K562 (cell line): ENCODE measurements around the gene CRELD2. TPM values are rescaled to one million over a fixed set of nuclear protein-coding genes. Genes with fewer than 3 reads are reported as not detected.
A peak's percentile ranks its signal among the peaks of the same experiment; 100 is the strongest.

Experiments
- ATAC-seq: fragments of 200-7000 bp; cut with Tn5 transposase; 3 replicates; pipeline ENCODE4 v1.9.1; 2020; ENCODE audit warnings: moderate library complexity
- BruUV-seq: library from RNA; stranded (reverse); fragments of 400-500 nt; replicated peaks from 2 replicates; lab custom pipeline; 2021; lab: Mats Ljungman, UMichigan
- CTCF ChIA-PET: fragments of 300-600 bp; formaldehyde crosslinking; extraction: SDS; loops from one replicate; lab custom pipeline; 2021; ENCODE audit warnings: low intra/inter-chr PET ratio; lab: Yijun Ruan, JAX
- POLR2A ChIA-PET: fragments of 300-600, 350-650 bp; sonication (Branson Sonifier 250); formaldehyde crosslinking; extraction: SDS; loops from one replicate; lab custom pipeline; 2021; ENCODE audit warnings: antibody characterized with exemption, inconsistent platforms; lab: Yijun Ruan, JAX
- DNase-seq, 4 experiments: peaks; one replicate each; pipeline versions ENCODE4 v3.0.0 to v3.0.0-alpha.2; 2011 to 2018; ENCODE audit warnings: low spot score in 3 of 4, mixed read lengths in 3 of 4; ENCODE audit errors: extremely low read depth in 1 of 4
- FAIRE-seq: peaks from 2 replicates; lab custom pipeline; 2011; peaks lifted over from hg19 to GRCh38; lab: Jason Lieb, UNC
- H2AFZ ChIP-seq: 2 replicates; pipeline ENCODE4 v1.6.0; 2011; ENCODE audit warnings: low read depth, low read length, control low read depth, inconsistent platforms
- H3K27ac ChIP-seq: fragments of 200-600 bp; 3 replicates; pipeline ENCODE4 v1.8.0; 2011; ENCODE audit warnings: low read depth, mild to moderate bottlenecking, control low read depth, inconsistent platforms, low read length, moderate library complexity, mixed read lengths; ENCODE audit errors: extremely low read depth
- H3K27me3 ChIP-seq, 2 experiments: fragments of 300-600 bp in 1 of 2; 2 replicates in 1 of 2; 3 replicates in 1 of 2; pipeline versions ENCODE4 v1.6.0 to v1.8.0; 2011; ENCODE audit warnings: inconsistent platforms in 2 of 2, low read length in 2 of 2, mild to moderate bottlenecking in 1 of 2, mixed read lengths in 1 of 2, moderate library complexity in 1 of 2; ENCODE audit not compliant: control insufficient read depth in 2 of 2, insufficient read depth in 2 of 2
- H3K36me3 ChIP-seq: fragments of 300-600 bp; 3 replicates; pipeline ENCODE4 v1.8.0; 2011; ENCODE audit warnings: mild to moderate bottlenecking, low read length, inconsistent platforms; ENCODE audit not compliant: control insufficient read depth, insufficient read depth
- H3K4me1 ChIP-seq, 2 experiments: fragments of 200-600 bp in 1 of 2; replicated peaks in 1 of 2; 2 replicates in 1 of 2; 3 replicates in 1 of 2; pipeline versions ENCODE4 v1.5.1 to v1.8.0; 2011; ENCODE audit warnings: inconsistent platforms in 2 of 2, low read length in 2 of 2, mild to moderate bottlenecking in 1 of 2, mixed read lengths in 1 of 2, moderate library complexity in 1 of 2; ENCODE audit not compliant: control insufficient read depth in 2 of 2, insufficient read depth in 2 of 2
- H3K4me2 ChIP-seq: 2 replicates; pipeline ENCODE4 v1.6.1; 2011; ENCODE audit warnings: low read length, control low read depth, inconsistent platforms, mixed read lengths; ENCODE audit not compliant: insufficient read depth
- H3K4me3 ChIP-seq: fragments of 200-600 bp; sonication (generic), shearing (Covaris generic); 2 replicates; pipeline ENCODE4 v1.5.1; 2016; ENCODE audit warnings: control low read depth, inconsistent platforms
- H3K79me2 ChIP-seq: fragments of 200-600 bp; 3 replicates; pipeline ENCODE4 v1.8.0; 2011; ENCODE audit warnings: low read length, inconsistent platforms; ENCODE audit not compliant: control insufficient read depth, insufficient read depth
- H3K9ac ChIP-seq, 2 experiments: 2 replicates each; pipeline versions ENCODE4 v1.6.0 to v1.6.1; 2011; ENCODE audit warnings: low read depth in 2 of 2, low read length in 2 of 2, control low read depth in 1 of 2, inconsistent platforms in 1 of 2, mild to moderate bottlenecking in 1 of 2, mixed read lengths in 1 of 2; ENCODE audit not compliant: insufficient read depth in 1 of 2
- H3K9me1 ChIP-seq: one replicate; pipeline ENCODE4 v1.6.0; 2011; ENCODE audit warnings: inconsistent platforms, mild to moderate bottlenecking, low read length, moderate library complexity; ENCODE audit not compliant: control insufficient read depth, insufficient read depth
- H3K9me3 ChIP-seq: replicated peaks from 2 replicates; pipeline ENCODE4 v1.5.1; 2011; ENCODE audit warnings: low read depth, low read length, inconsistent platforms; ENCODE audit not compliant: control insufficient read depth, insufficient read depth
- H4K20me1 ChIP-seq: replicated peaks from 2 replicates; pipeline ENCODE4 v1.6.1; 2011; ENCODE audit warnings: low read length, inconsistent platforms, mixed read lengths; ENCODE audit not compliant: control insufficient read depth, insufficient read depth
- FOXK1 ChIP-seq: sonication (generic); formaldehyde crosslinking; IDR thresholded peaks from 2 replicates; pipeline ENCODE4 v1.8.0; 2022; ENCODE audit warnings: missing genetic modification reagents, mild to moderate bottlenecking, borderline replicate concordance
- MAFK ChIP-seq: IDR thresholded peaks from 2 replicates; pipeline ENCODE4 v1.6.1; 2011; ENCODE audit warnings: low read length, improper control_type of control experiment
- MEIS2 ChIP-seq: fragments of 450-650 bp; IDR thresholded peaks from 2 replicates; pipeline ENCODE4 v1.6.1; 2014; ENCODE audit warnings: mild to moderate bottlenecking; ENCODE audit not compliant: partially characterized antibody
- TCF7 ChIP-seq: sonication (generic); IDR thresholded peaks from 2 replicates; pipeline ENCODE4 v1.6.1; 2016; ENCODE audit warnings: antibody characterized with exemption, borderline replicate concordance
- XRCC3 ChIP-seq: fragments of 450-650 bp; IDR thresholded peaks from 2 replicates; pipeline ENCODE4 v1.6.1; 2017; ENCODE audit warnings: mild to moderate bottlenecking, moderate library complexity
- WGBS: fragments of 100-300 bp; shearing (Covaris generic); methylation state at CpG from one replicate; pipeline ENCODE4 v1.1.6; 2016; ENCODE audit warnings: low coverage, mixed read lengths; ENCODE audit not compliant: insufficient coverage; ENCODE audit errors: missing lambda C conversion rate; 5-methylcytosine and 5-hydroxymethylcytosine counted together
- in situ Hi-C: fragments of 300-500 bp; cut with MboI; formaldehyde crosslinking; loops from 4 replicates; pipeline ENCODE4 v1.15.0; 2018; ENCODE audit warnings: inconsistent platforms, mixed read lengths
- intact Hi-C: fragments of 100-400 bp; cut with micrococcal nuclease; formaldehyde crosslinking; loops from 2 replicates; pipeline ENCODE4 v1.14.2; 2022
- polyA plus RNA-seq, 8 experiments: library from polyadenylated mRNA; depleted of rRNA in 4 of 8; stranded (reverse) in 5 of 8; unstranded in 3 of 8; fragments of >200 nt; fragmentation: Nextera tagmentation in 2 of 8; fragmentation: Illumina TruSeq in 1 of 8; extraction: Ambion mirVana in 2 of 8; extraction: Trizol in 1 of 8; gene quantifications; 2 replicates each; pipeline versions ENCODE4 v1.2.1 to v1.2.3, GENCODE V29; 2011 to 2014; ENCODE audit warnings: inconsistent platforms in 1 of 8, missing spikeins in 1 of 8
- total RNA-seq, 7 experiments: library from RNA; depleted of rRNA in 6 of 7; stranded (reverse); fragments of >200 nt in 6 of 7; fragmentation: Illumina TruSeq in 2 of 7; extraction: Trizol in 2 of 7; gene quantifications; 2 replicates each; pipeline versions ENCODE4 v1.2.1 to v1.2.3, GENCODE V29; 2011 to 2021; ENCODE audit warnings: low replicate concordance in 1 of 7
- TF ChIP-seq, protein P1 (sequence below): sonication (generic); IDR thresholded peaks from 2 replicates; pipeline ENCODE4 v1.6.1; 2016
- TF ChIP-seq, protein P2 (sequence below), 2 experiments: fragments of 450-650 bp; formaldehyde crosslinking in 1 of 2; IDR thresholded peaks; 2 replicates each; pipeline versions ENCODE4 v1.4.0 to v1.6.1; 2014 to 2020; ENCODE audit warnings: mild to moderate bottlenecking in 2 of 2, borderline replicate concordance in 1 of 2, low read depth in 1 of 2
- TF ChIP-seq, protein P3 (sequence below): fragments of 150-350 bp; IDR thresholded peaks from 2 replicates; pipeline ENCODE4 v1.6.1; 2014; ENCODE audit warnings: low read depth, mild to moderate bottlenecking, low read length, borderline replicate concordance

CRELD2 gene
- total and polyA plus RNA-seq, 9 of the 15 experiments (the other 6 are each of a cell fraction or from before 2014, with no cell fraction given), result 0.96 to 25.3 (median 8.8) TPM

DNA sequence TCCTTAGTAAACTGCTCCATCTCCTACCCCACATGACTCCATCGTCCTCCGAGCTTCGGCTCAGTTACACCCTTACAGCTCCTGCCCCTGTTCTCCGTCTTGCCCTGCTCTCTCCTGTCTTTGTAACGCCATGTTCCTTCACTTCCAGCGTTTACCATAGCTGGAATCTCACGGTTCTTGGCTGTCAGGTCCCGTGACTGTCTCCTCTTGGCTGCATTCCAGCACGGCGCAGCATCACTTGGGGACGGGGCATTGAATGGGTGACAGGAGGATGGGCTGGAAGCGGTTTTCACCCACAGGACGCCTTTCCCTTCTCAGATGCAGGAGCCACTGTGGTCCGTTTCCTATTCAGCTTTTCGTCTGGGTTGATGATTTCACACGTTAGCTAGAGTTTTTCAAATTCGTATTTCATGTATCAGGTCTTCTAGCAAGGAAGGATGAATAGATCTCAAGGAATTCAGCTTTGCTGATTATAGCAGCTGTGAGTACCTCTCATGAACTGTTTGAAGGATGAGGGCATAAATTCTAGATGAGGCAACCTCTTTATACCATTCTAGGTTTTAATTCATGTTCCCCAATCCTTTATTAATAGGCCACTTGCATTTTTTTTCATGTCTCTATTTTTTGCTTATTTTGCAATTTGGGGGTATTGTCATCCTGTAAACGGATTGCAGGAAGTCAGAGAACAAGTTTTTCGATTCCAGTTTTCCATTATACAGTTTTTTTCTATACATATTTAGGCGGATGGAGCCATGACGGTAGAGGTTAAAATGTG, 35.7 kb upstream of the CRELD2 start:
- POLR2A ChIA-PET, result interaction anchor here (2.3 kb wide), 1 partner anchor 10 kb away, joined by 6 read pairs; no protein-coding TSS in a partner anchor
- DNase-seq, result no peak
- Histone ChIP-seq H3K9me3 (peaks cover under 1% of the 10 kb centered on the region), H3K27ac (no peak overlapping the region), H3K4me2 (no peak overlapping the region), H3K36me3 (peaks cover 45% of the 10 kb centered on the region; the same call in 2 of the 3 replicates), H3K9me1 (no peaks in the 10 kb centered on the region), H2AFZ (no peak overlapping the region), H3K4me1 (peaks cover 0 to 4% of the 10 kb centered on the region in 2 experiments; a peak in 1 of 5 replicates), H3K9ac (no peak overlapping the region), H4K20me1 (no peaks in the 10 kb centered on the region), H3K79me2 (peaks cover 28% of the 10 kb centered on the region), H3K27me3 (no peaks in the 10 kb centered on the region), H3K4me3 (no peak overlapping the region)
- no peak for FAIRE-seq
- no TSS peak for BruUV-seq
- intact Hi-C loops, result no loop called here
- in situ Hi-C loops, result no loop called here
- CTCF ChIA-PET, result no interaction called here
- WGBS, result 87% methylated on average over 18 of the region's 21 CpGs
- no peak for ATAC-seq
- TF ChIP-seq, protein P1, sequence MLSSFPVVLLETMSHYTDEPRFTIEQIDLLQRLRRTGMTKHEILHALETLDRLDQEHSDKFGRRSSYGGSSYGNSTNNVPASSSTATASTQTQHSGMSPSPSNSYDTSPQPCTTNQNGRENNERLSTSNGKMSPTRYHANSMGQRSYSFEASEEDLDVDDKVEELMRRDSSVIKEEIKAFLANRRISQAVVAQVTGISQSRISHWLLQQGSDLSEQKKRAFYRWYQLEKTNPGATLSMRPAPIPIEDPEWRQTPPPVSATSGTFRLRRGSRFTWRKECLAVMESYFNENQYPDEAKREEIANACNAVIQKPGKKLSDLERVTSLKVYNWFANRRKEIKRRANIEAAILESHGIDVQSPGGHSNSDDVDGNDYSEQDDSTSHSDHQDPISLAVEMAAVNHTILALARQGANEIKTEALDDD, result no peak
- TF ChIP-seq, protein P2, sequence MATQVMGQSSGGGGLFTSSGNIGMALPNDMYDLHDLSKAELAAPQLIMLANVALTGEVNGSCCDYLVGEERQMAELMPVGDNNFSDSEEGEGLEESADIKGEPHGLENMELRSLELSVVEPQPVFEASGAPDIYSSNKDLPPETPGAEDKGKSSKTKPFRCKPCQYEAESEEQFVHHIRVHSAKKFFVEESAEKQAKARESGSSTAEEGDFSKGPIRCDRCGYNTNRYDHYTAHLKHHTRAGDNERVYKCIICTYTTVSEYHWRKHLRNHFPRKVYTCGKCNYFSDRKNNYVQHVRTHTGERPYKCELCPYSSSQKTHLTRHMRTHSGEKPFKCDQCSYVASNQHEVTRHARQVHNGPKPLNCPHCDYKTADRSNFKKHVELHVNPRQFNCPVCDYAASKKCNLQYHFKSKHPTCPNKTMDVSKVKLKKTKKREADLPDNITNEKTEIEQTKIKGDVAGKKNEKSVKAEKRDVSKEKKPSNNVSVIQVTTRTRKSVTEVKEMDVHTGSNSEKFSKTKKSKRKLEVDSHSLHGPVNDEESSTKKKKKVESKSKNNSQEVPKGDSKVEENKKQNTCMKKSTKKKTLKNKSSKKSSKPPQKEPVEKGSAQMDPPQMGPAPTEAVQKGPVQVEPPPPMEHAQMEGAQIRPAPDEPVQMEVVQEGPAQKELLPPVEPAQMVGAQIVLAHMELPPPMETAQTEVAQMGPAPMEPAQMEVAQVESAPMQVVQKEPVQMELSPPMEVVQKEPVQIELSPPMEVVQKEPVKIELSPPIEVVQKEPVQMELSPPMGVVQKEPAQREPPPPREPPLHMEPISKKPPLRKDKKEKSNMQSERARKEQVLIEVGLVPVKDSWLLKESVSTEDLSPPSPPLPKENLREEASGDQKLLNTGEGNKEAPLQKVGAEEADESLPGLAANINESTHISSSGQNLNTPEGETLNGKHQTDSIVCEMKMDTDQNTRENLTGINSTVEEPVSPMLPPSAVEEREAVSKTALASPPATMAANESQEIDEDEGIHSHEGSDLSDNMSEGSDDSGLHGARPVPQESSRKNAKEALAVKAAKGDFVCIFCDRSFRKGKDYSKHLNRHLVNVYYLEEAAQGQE (IDR thresholded peaks at IDR 0.05; ENCODE audit: borderline replicate concordance), result no peak
- TF ChIP-seq, protein P2 (CRISPR knock-in tag; IDR thresholded peaks at IDR 0.05; ENCODE audit: low read depth), result no peak
- peak; percentile 17; the same call in 1 of the 2 replicates for TF ChIP-seq MAFK
- no peak for TF ChIP-seq TCF7
- no peak for TF ChIP-seq MEIS2
- TF ChIP-seq, protein P3, sequence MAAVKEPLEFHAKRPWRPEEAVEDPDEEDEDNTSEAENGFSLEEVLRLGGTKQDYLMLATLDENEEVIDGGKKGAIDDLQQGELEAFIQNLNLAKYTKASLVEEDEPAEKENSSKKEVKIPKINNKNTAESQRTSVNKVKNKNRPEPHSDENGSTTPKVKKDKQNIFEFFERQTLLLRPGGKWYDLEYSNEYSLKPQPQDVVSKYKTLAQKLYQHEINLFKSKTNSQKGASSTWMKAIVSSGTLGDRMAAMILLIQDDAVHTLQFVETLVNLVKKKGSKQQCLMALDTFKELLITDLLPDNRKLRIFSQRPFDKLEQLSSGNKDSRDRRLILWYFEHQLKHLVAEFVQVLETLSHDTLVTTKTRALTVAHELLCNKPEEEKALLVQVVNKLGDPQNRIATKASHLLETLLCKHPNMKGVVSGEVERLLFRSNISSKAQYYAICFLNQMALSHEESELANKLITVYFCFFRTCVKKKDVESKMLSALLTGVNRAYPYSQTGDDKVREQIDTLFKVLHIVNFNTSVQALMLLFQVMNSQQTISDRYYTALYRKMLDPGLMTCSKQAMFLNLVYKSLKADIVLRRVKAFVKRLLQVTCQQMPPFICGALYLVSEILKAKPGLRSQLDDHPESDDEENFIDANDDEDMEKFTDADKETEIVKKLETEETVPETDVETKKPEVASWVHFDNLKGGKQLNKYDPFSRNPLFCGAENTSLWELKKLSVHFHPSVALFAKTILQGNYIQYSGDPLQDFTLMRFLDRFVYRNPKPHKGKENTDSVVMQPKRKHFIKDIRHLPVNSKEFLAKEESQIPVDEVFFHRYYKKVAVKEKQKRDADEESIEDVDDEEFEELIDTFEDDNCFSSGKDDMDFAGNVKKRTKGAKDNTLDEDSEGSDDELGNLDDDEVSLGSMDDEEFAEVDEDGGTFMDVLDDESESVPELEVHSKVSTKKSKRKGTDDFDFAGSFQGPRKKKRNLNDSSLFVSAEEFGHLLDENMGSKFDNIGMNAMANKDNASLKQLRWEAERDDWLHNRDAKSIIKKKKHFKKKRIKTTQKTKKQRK, result no peak
- no peak for TF ChIP-seq FOXK1 (CRISPR knock-in tag)
- TF ChIP-seq XRCC3, result no peak
